HG03045 (cell line): ENCODE results near the gene CTU2.
A peak's percentile ranks its signal among the peaks of the same experiment; 100 is the strongest.
"Not testable (repeated sequence)": the region's sequence is repeated elsewhere in the genome, so short reads cannot be mapped to it uniquely, and the experiment has no call there.

Experiments
- ATAC-seq: cut with Tn5 transposase; IDR thresholded peaks from one replicate; pipeline ENCODE4 v1.9.1; 2021; ENCODE audit warnings: mild to moderate bottlenecking, moderate library complexity; ENCODE audit not compliant: unreplicated experiment

Gene CTU2

GRCh38 chr16:88706229-88706964 is at the start of gene CTU2, which contains the start of gene RNF166:
Gene CTU2, plus strand, starts transcription at chr16:88706503. Its CDS starts 28 bp downstream, at chr16:88706531.
Gene RNF166, minus strand, starts transcription at chr16:88706408. Its CDS starts 83 bp downstream, at chr16:88706325.
- peak; percentile 63 for ATAC-seq

DNA sequence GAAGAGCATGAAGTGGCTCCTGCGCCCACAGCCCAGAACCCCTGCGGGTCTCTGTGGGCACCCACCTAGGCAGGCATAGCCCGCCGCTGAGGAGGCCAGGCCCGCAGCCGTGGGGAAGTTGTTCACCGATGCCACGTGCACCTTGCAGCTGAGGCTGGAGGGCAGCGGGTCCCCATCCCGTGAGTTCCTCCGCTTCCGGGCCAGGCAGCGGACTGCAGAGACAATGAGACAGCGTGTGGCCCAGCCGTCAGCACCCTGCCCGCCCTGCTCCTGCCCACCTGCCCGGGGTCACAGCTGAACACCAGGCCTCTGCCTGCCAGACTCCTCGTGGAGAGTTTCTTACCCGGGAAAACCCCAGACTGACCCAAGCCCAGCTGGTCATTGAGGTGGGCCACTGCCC is 48.9 kb upstream of the CTU2 start:
- ATAC-seq: no peak

GRCh38 chr16:88658714-88659113 is 47.6 kb upstream of the CTU2 start:
- ATAC-seq: no peak

- ATAC-seq: no peak
Measured at GRCh38 chr16:88659160-88659559, 47.1 kb upstream of the CTU2 start.

DNA sequence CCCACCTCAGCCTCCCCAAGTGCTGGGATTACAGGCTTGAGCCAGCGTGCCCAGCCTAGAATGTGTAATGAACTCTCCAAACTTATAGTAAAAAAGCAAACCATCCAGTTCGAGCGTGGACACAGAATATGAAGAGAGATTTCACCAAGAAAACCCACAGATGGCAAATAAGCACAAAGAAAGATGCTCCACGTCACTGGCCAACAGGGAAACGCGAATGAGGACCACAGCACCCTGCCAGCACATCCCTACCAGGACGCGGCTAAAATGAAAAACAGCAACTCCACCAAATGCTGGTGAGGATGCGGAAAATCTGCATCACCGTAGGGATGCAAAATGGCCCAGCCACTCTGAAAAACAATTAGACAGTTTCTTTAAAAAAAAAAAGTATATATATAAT is 44.8 kb upstream of the CTU2 start:
- ATAC-seq: no peak

GRCh38 chr16:88662222-88662842 is 44.0 kb upstream of the CTU2 start:
- peak; percentile 5 for ATAC-seq

- ATAC-seq: peak; percentile 95
Measured at GRCh38 chr16:88662843-88663606, 43.3 kb upstream of the CTU2 start, which contains the start of gene MVD. Gene MVD, minus strand, starts transcription at chr16:88663091. Its CDS starts 11 bp downstream, at chr16:88663080.

DNA sequence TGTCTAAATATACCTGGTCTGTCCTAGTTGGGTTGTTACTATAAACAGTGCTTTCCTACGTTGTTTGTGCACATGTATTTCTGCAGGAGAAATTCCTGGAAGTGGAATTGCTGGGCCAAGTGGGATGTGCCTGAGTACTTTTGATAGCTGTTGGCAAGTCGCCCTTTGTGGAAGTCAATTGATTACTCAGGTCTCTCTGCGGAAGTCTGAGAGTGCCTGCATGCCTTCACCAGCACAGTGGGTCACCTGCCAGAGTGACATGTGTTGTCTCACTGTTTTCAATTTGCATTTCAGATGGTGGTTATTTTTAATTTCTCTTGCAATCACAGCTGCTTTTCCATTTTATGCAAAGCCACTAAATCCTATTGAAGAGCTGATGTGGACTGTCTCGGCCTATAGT is 41.2 kb upstream of the CTU2 start:
- no peak for ATAC-seq

GRCh38 chr16:88665570-88665969 is 40.7 kb upstream of the CTU2 start:
- ATAC-seq: no peak

GRCh38 chr16:88667461-88667860 is 38.8 kb upstream of the CTU2 start:
- no peak for ATAC-seq

DNA sequence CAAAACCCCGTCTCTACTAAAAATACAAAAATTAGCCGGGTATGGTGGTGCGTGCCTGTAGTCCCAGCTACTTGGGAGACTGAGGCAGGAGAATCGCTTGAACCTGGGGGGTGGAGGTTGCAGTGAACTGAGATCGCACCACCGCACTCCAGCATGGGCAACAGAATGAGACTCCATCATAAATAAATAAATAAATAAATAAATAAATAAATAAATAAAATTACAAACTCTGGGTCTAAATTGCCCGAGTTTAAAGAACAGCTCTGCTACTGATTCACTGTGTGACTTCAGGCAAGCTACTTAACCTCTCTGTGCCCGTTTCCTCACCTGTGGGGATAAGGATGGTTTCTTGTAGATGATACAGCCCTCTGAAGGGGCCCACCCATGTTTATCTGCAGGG is 36.8 kb upstream of the CTU2 start:
- ATAC-seq: not testable (repeated sequence)

GRCh38 chr16:88669980-88670379 is 36.3 kb upstream of the CTU2 start:
- no peak for ATAC-seq

DNA sequence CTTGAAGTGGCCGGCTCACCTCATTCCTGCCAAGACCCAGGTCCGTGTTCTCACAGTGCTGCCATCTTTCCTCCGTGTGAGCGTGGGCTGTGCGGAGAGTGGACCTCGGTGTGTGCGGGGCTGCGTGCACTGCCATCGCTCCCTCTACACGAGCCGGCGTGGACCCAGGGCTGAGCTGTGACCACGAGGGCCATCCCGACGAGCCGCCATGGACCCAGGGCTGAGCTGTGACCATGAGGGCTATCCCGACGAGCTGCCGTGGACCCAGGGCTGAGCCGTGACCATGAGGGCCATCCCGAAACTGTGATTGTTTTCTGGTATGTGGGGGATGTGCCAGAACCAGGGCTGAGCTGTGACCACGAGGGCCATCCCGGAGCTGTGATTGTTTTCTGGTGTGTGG is 34.5 kb upstream of the CTU2 start:
- no peak for ATAC-seq

- no peak for ATAC-seq
Measured at GRCh38 chr16:88672776-88673175, 33.5 kb upstream of the CTU2 start.

DNA sequence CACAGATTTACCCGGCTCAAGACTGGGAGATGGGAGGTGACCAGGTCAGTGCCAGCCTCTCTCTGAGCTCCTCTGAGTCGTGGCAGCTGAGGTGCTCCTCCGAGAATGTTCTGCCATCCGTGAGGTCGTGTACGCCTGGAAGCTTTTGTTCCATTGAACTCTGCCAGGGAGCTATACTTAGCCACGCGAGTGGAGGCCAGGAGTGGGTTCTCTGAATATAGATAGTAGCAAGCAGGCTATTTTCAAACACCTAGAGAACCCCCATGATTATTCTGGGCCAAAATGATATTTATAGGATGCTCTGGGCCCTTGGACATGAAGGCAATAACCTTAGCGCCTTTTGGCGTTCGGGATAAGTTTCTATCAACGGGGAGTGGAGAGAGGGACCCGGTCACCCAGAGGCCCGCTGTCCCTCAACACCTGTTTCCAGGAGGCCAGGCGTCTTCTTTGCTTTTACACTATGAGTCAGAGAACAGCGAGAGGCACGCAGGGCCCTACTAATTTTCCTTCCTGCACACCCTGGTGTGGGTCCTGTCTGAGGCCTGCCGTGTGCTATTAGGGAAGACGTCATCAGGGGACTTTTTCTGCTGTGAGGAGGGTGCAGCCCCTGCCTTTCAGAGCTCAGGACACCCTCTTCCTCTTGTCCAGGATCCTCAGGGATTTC is 32.5 kb upstream of the CTU2 start:
- ATAC-seq: no peak

DNA sequence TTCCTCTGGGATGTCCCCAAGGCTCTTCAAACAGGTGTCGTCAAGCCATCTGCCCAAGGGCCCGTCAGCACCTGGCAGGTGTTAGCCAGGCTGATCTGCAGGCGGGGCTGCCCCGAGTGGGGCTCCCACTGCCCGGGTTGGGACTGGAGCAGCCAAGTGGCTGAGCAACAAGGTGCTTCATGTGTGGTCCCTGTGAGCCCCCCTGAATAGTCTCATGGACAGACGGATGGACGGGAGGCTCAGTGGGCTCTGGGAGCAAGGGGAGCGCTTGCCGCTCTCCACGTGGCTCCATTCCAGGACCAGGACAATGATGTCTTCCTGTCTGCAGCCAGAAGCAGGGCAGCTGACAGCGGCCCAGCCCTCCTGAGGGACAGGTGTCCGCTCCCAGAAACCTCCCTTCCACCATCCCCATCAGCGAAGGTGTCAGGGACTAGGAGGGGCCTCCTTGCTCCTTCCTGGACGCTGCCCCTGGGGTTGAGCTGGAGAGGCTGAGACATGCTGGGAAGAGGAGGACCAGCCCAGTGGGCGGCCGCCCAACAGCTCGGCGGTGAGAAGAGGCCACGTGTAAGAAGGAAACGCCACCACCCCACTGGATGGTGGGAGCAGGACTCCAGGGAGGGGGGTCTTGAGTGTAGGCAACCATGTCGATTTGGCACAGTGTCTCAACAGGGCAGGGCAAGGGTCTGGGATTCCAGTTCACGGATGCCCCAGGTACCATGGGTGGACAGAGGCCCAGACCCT is 29.6 kb upstream of the CTU2 start:
- no peak for ATAC-seq

- ATAC-seq: no peak
Measured at GRCh38 chr16:88677721-88678120, 28.6 kb upstream of the CTU2 start.

DNA sequence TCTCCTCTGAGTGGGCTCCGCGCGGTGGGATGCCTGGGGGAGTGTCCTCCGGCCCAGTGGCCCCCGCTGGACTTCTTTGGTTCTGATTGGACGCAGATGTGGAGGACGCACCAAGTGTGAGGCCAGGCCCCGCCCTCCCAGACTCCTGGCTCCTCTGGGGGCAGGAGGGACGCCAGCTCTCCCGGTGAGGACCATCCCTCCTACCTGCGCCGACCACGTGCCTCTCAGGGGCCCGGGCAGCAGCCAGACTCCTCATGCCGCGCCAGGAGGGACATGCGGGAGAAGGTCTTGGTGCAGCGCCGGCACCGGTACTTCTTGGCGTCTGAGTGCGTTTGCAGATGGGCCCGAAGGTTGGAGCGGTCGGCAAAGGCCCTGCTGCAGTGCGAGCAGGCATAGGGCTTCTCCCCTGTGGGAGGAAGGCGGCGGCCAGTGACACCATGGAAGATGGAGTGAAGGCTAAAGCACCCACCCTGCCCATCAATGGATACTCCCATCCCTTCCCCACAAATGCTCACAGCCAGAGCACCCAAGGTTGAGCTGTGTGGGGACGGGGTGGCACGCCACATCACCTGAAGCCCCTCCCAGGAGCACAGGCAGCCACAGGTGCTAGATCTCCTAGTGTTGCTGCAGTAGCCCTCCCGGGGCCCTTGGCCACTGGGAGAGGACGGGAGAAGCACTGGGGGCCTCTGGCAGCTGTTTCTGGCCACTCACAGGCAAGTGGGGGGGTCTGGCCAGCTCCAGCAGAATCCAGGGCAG is 27.9 kb upstream of the CTU2 start:
- no peak for ATAC-seq

DNA sequence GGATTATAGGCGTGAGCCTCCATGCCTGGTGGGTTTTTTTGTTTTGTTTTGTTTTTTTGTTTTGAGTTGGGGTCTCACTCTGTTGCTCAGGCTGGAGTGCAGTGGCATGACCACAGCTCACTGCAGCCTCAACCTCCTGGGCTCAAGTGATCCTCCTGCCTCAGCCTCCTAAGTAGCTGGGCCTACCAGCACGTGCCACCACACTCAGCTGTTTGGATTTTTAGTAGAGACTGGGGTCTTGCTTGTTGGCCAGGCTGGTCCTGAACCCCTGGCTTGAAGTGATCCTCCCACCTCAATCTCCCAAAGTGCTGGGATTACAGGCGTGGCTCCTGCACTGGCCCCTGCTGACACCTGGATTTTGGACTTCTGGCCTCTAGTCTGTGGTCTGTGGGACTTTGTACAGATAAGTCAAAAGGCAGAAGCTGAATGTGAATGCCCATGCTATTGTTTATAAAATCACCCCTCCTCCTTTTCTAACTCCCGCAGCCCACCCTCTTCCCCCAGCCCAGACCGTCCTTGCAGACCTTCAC is 25.7 kb upstream of the CTU2 start:
- no peak for ATAC-seq
